ENCODE measurements around the gene TRPM3.

GRCh38 chr9:70492319-70492777, 629.1 kb downstream of the TRPM3 start:
- TF ChIP-seq, protein P1, sequence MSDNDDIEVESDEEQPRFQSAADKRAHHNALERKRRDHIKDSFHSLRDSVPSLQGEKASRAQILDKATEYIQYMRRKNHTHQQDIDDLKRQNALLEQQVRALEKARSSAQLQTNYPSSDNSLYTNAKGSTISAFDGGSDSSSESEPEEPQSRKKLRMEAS (IDR thresholded peaks at IDR 0.05; ENCODE audit: low read depth, low read length), result no peak
- TF ChIP-seq, protein P2, sequence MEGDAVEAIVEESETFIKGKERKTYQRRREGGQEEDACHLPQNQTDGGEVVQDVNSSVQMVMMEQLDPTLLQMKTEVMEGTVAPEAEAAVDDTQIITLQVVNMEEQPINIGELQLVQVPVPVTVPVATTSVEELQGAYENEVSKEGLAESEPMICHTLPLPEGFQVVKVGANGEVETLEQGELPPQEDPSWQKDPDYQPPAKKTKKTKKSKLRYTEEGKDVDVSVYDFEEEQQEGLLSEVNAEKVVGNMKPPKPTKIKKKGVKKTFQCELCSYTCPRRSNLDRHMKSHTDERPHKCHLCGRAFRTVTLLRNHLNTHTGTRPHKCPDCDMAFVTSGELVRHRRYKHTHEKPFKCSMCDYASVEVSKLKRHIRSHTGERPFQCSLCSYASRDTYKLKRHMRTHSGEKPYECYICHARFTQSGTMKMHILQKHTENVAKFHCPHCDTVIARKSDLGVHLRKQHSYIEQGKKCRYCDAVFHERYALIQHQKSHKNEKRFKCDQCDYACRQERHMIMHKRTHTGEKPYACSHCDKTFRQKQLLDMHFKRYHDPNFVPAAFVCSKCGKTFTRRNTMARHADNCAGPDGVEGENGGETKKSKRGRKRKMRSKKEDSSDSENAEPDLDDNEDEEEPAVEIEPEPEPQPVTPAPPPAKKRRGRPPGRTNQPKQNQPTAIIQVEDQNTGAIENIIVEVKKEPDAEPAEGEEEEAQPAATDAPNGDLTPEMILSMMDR (IDR thresholded peaks at IDR 0.05; ENCODE audit: low read depth, low read length), result no peak
